Activated B cell treated with CpG ODN at 0.5 μM for 24 hours (primary cell): Measurements from ENCODE around the gene NBPF26. TPM values are rescaled to one million over a fixed set of nuclear protein-coding genes. Genes with fewer than 3 reads are reported as not detected.
"Not testable (repeated sequence)": the region's sequence is repeated elsewhere in the genome, so short reads cannot be mapped to it uniquely, and the experiment has no call there.

Experiments used
- ATAC-seq: fragments of 200-7000 bp; cut with Tn5 transposase; one replicate; pipeline ENCODE4 v1.10.0; 2021; ENCODE audit warnings: low read depth, mild to moderate bottlenecking, moderate library complexity
- CTCF ChIA-PET: fragments of 350-600 bp; sonication (Branson Sonifier 250); formaldehyde crosslinking; loops from one replicate; lab custom pipeline; 2021; ENCODE audit warnings: antibody characterized with exemption; lab: Charles Lee
- POLR2A ChIA-PET: fragments of 350-600 bp; sonication (Branson Sonifier 250); formaldehyde crosslinking; loops from one replicate; lab custom pipeline; 2021; ENCODE audit warnings: antibody characterized with exemption; lab: Charles Lee
- DNase-seq: peaks from one replicate; pipeline ENCODE4 v3.0.0; 2022
- H3K27ac Mint-ChIP-seq: one replicate; pipeline ENCODE4 v1.8.0; 2020; ENCODE audit warnings: mixed read lengths
- H3K27me3 Mint-ChIP-seq: one replicate; pipeline ENCODE4 v1.8.0; 2021; ENCODE audit warnings: mixed read lengths
- H3K36me3 Mint-ChIP-seq: one replicate; pipeline ENCODE4 v1.8.0; 2021; ENCODE audit warnings: low read depth, mixed read lengths
- H3K4me1 Mint-ChIP-seq: one replicate; pipeline ENCODE4 v1.8.0; 2021; ENCODE audit warnings: mixed read lengths
- H3K4me3 Mint-ChIP-seq: one replicate; pipeline ENCODE4 v1.8.0; 2020; ENCODE audit warnings: mild to moderate bottlenecking, mixed read lengths
- H3K9me3 Mint-ChIP-seq: one replicate; pipeline ENCODE4 v1.8.0; 2020; ENCODE audit warnings: mixed read lengths
- intact Hi-C: fragments of 100-400 bp; cut with micrococcal nuclease; formaldehyde crosslinking; loops from one replicate; pipeline ENCODE4 v1.15.1; 2024
- total RNA-seq: library from RNA; stranded (reverse); gene quantifications from 2 replicates; pipeline ENCODE4 v1.2.3, GENCODE V29; 2022

The NBPF26 gene
- total RNA-seq, 1 donor from 2014 or later: 20.6 TPM

DNA sequence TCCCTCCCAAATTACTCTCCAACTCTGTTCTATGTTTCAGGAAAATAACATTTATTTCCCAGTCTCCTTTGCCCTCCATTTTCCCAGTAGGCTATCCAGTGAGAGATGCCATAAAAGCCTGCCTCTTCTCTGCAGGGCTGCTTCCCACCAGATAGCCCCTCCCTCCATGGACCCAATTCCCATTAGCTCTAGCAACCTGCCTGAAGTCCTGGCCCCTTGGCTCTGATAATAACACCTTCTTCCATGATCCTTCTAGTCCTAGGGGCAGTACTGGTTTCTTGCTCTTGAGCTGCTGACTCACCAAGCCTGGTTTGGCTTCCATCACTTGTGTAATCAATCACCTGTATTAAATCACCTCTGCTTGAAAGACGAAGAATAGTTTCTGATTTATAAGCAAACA lies 156.3 kb downstream of the NBPF26 start:
- H3K4me1 Mint-ChIP-seq, H3K36me3 Mint-ChIP-seq, CTCF ChIA-PET, H3K9me3 Mint-ChIP-seq, H3K27me3 Mint-ChIP-seq, DNase-seq, intact Hi-C loops, H3K4me3 Mint-ChIP-seq, H3K27ac Mint-ChIP-seq, POLR2A ChIA-PET, ATAC-seq: not testable (repeated sequence)

DNA sequence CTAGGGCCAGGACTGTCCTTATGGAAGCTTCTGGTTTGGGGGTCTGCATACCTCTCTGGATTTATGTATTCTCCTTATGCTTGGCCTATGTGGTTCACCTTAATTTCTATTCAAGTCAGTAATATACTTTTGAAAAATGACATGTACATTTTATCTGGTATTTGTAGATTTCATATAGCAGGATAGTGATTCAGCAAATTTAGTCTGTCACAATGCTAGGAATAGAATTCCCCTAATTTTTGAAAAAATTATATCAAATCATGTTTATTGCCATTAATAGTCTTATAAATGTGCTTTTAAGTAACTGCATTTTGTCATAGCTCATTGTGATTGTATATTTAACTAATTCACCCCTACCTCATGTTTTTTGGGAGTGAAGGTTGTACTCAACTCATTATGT lies 158.2 kb downstream of the NBPF26 start:
- intact Hi-C loops, H3K4me1 Mint-ChIP-seq: not testable (repeated sequence)

More for the DNA sequence above, 158.2 kb downstream of the NBPF26 start:
- CTCF ChIA-PET, H3K4me3 Mint-ChIP-seq, H3K27me3 Mint-ChIP-seq, H3K27ac Mint-ChIP-seq, DNase-seq, H3K9me3 Mint-ChIP-seq, POLR2A ChIA-PET, H3K36me3 Mint-ChIP-seq, ATAC-seq: not testable (repeated sequence)

Other genes starting within 250 kb of the NBPF26 start
- gene PPIAL4A, start 165.8 kb downstream of the NBPF26 start, total RNA-seq: not detected in 2 replicates